ENCODE data around the gene PNMA8A.
A peak's percentile ranks its signal among the peaks of the same experiment; 100 is the strongest.

The PNMA8A gene

GRCh38 chr19:46491975-46492682 lies 20.8 kb upstream of the PNMA8A start:
- no peak for DNase-seq

DNA sequence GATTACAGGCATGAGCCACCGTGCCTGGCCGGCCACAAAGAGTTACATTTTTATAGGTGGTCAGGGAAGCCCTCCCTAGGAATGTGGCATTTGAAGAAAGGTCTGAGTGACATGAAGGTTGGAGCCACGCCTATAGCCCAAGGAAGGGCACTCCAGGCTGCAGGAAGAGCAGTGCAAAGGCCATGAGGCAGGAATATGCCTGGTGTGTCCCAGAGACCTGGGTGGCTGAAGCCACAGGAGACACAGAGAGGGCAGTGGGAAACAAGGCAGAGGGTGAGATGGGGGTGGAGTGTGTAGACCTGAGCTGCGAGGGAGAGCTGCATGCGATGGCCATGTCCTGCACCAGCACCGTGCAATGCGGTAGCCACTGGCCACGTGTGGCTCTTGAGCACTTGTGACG lies 19.4 kb upstream of the PNMA8A start:
- no peak for DNase-seq

GRCh38 chr19:46489445-46490272 lies 18.3 kb upstream of the PNMA8A start:
- DNase-seq, result no peak

- DNase-seq, result no peak
Observed at GRCh38 chr19:46488551-46488950, 17.2 kb upstream of the PNMA8A start.

DNA sequence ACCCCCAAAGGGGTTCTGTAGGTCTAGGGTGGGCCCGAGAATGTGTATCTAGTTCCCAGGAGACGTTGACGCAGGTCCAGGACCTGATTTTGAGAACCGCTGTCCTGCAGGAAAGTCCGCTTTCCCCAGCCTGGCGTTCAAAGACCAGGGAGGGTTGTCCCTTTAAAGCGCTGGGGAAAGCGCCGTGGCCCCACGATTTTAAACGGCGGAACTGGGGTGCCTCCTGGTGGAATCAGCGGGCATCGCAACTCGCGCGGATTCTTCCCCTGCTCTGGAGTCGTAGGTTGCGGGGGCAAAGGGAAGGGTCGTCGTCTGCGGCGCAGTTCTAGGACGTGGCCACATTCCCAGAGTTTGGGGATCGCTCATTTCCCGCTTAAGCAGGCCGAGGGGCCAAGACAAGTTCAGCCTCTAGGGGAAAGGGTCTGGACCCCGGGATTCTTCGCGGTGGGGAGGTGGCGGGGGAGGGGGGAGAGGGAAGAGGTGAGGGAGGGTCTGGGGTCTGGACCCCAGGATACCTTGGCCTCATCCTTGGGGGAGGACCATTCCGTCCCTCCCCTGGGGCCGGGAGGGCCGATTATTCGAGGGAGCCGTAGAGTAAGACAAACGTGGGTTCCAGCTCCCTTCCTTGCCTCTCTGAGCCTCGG lies 16.6 kb upstream of the PNMA8A start:
- peak; percentile 63 for DNase-seq

DNA sequence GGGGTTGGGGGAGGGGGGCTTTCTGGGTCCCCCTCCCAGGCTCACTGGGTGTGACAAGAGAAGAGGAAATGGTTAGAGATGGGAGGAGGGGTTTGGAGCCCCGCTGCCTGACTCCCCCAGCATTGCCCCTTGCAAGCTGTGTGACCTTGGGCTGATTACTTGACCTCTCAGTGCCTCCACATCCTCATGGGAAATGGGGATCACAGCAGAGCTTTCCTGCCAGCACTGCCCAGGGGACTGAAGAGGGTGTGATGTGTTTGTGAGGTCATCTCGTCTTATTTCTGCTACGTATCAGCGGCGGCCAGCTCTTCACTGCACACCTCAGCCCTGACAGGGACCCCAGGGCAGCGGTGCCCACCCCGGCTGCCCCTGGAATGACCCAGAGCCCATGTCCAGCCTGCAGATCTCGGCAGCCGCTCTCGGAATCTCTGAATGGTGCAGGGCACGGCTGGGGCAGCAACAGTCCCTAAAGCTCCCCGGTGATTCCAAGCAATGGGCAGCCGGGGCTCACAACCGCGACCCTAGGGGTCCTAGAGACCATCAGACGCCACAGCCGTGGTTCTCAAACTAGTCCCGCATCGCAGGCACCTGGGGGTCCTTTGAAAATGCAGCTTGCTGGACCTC lies 15.9 kb upstream of the PNMA8A start:
- DNase-seq, result no peak

DNA sequence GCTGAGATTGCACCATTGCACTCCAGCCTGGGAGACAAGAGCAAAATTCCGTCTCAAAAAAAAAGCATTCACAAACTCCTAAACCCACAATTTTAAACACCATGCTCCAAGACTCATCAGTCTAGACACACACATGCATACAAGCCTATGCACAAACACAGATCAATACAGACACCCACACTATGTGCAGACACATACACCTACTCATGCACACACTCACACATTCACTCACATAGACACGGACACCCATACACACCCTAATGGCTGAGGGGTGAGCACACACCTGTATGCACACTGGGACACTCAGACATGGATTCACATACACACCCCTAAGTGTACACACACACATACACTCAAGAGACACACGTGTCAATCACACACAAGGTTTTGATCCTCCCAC lies 15.0 kb upstream of the PNMA8A start:
- DNase-seq, result no peak

DNA sequence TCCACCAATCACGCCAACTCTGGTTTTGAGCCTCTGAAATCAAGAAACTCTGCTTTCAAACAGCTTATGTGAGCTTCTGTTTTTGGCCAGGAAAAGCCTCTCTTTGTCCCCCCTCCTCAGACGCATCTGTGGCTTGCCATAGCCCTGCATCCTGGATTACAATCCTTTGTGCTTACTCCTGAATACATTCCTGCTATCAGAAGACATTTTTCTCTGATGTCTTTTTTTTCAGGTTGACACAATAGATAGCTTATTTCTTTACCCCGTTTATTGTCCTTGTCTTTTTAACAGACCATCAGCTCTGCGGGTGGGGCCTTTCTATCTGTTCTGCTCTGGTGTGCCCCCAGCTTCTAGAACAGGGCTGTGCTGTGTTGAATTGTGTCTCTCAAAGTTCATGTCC lies 13.3 kb upstream of the PNMA8A start:
- no peak for DNase-seq

GRCh38 chr19:46482631-46483030 lies 11.3 kb upstream of the PNMA8A start:
- DNase-seq, result no peak

DNA sequence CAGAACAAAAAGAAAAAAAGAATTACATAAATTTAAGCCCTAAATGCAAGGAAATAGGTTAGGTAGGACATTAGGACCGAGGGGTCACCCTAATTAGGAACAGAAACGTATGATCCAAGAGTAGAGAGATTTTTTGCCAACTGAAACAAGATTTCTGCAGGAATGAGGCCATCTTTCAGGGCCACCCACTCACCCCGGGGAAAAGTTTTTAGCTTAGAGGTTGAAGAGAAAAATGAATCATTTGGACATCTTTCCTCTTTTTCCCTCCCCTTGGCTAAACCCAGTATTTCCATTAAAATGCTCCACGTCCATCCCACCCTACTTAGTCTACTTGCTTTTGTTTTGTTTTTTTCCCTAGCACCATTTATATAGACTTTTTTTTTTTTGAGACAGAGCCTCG lies 10.6 kb upstream of the PNMA8A start:
- no peak for DNase-seq

DNA sequence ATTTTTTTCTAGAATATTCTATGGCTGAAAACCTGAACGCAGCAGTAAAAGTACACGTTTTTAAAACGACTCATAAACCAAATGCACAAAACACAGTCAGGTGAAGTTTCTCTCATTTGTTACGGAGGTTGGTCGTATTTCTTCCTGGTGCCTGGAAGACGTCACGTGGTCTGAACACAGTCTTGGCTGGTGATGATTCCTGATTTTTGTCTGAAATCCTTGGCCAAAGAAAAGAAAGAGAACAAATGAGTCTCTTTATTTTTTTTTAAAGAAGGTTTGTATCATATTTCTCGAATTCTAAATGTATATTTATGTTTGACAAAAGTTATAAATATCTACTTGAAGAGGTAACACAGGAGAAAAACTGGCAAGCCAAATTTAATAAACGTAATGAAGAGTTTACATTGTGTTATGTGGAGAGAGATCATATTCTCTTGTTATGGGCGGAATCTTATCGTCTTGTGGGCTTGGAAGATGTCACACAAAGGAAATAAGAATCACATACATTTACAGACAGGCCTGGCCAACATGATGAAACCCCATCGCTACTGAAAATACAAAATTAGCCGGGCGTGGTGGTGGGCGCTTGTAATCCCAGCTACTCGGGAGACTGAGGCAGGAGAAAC lies 10.0 kb upstream of the PNMA8A start:
- DNase-seq, result no peak

GRCh38 chr19:46480415-46480814 lies 9.1 kb upstream of the PNMA8A start:
- no peak for DNase-seq

- peak; percentile 81 for DNase-seq
Observed at GRCh38 chr19:46478356-46478986, 7.1 kb upstream of the PNMA8A start.

DNA sequence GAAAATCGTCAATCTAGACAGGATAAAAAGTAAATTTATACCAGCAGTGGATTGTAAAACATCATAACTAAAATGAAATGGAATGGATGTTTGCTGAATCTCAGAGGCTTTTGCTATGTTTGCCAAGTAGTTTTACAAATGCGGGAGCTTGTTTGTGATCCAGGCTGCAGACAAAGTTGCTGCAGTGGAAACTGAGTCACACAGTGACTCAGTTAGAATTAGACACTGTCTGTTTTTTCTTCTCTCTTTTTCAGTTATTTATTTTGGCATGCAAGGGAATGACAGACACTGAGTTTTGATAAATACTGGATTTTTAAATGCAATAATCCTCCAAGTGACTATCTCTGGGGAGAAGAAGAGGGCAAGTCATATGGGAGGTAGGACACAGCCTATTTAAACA lies 4.6 kb upstream of the PNMA8A start:
- no peak for DNase-seq

DNA sequence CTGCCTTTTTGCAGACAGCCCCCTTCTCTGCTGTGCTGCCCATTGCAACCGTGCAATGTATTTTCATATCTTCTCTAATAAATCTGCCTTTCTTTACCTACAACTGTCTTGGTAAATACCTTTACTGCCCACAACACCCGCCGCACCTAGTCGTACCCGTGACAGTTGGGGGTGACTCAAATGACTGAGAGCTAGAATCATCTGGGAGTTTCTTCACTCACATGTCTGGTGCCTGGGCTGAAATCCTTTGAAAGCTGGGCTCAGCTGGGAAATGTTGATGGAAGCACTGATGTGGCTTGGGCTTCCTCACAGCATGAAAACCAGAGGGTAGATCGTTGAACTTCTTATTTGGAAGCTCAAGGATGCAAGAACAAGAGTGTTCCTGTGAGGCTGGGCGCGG lies 2.8 kb upstream of the PNMA8A start:
- DNase-seq, result no peak

GRCh38 chr19:46472592-46472991 lies 1.2 kb upstream of the PNMA8A start:
- no peak for DNase-seq

GRCh38 chr19:46471811-46472543 lies 614 bp upstream of the PNMA8A start:
- DNase-seq, result no peak

- no peak for DNase-seq
Observed at GRCh38 chr19:46470376-46470775, 987 bp downstream of the PNMA8A start.

- DNase-seq, result no peak
Observed at GRCh38 chr19:46469541-46470185, 1.7 kb downstream of the PNMA8A start.

- DNase-seq, result no peak
Observed at GRCh38 chr19:46466536-46467196, 4.7 kb downstream of the PNMA8A start.

DNA sequence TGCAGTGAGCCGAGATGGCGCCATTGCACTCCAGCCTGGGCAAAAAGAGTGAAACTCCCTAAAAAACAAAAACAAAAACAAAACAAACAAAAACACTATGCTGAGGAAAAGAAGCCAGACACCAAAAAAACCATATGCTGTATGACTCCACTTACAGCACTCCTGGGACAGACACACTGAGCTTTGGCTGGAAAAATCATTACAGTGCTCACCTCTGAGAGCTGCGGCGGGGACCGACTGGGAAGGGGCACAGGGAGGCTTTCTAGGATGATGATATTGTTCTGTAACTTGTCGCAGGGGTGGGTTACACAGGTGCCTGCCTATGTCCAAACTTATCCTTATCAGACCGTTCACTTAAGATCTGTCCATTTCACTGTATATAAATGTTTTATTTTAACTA lies 7.8 kb downstream of the PNMA8A start:
- no peak for DNase-seq
